ENCODE results near the gene CSNK2A3.

CSNK2A3 gene

GRCh38 chr11:11378184-11378940 lies 25.3 kb upstream of the CSNK2A3 start:
- DNase-seq, result no peak

GRCh38 chr11:11374358-11375148 lies 21.5 kb upstream of the CSNK2A3 start:
- no peak for DNase-seq

GRCh38 chr11:11373934-11374333 lies 20.9 kb upstream of the CSNK2A3 start:
- no peak for DNase-seq

- no peak for DNase-seq
Observed at GRCh38 chr11:11372461-11372860, 19.4 kb upstream of the CSNK2A3 start.

- no peak for DNase-seq
Observed at GRCh38 chr11:11370962-11371303, 17.9 kb upstream of the CSNK2A3 start.

- no peak for DNase-seq
Observed at GRCh38 chr11:11370255-11370961, 17.4 kb upstream of the CSNK2A3 start.

GRCh38 chr11:11366793-11367192 lies 13.7 kb upstream of the CSNK2A3 start:
- no peak for DNase-seq

GRCh38 chr11:11363674-11364073 lies 10.6 kb upstream of the CSNK2A3 start:
- no peak for DNase-seq

GRCh38 chr11:11359611-11360010 lies 6.6 kb upstream of the CSNK2A3 start:
- DNase-seq, result no peak

- no peak for DNase-seq
Observed at GRCh38 chr11:11356842-11357241, 3.8 kb upstream of the CSNK2A3 start.

- peak; percentile 32 for DNase-seq
Observed at GRCh38 chr11:11351851-11352250, 1.2 kb downstream of the CSNK2A3 start.

GRCh38 chr11:11351042-11351586 lies 1.9 kb downstream of the CSNK2A3 start:
- DNase-seq, result peak; percentile 18

- peak; percentile 73 for DNase-seq
Observed at GRCh38 chr11:11349870-11350337, 3.1 kb downstream of the CSNK2A3 start.

GRCh38 chr11:11349106-11349825 lies 3.8 kb downstream of the CSNK2A3 start:
- DNase-seq, result peak; percentile 59

GRCh38 chr11:11348303-11348702 lies 4.7 kb downstream of the CSNK2A3 start:
- DNase-seq, result no peak

- DNase-seq, result peak; percentile 70
Observed at GRCh38 chr11:11347592-11347991, 5.5 kb downstream of the CSNK2A3 start.

- DNase-seq, result no peak
Observed at GRCh38 chr11:11346303-11346702, 6.7 kb downstream of the CSNK2A3 start.

- DNase-seq, result no peak
Observed at GRCh38 chr11:11345099-11345498, 8.0 kb downstream of the CSNK2A3 start.

- no peak for DNase-seq
Observed at GRCh38 chr11:11344045-11344444, 9.0 kb downstream of the CSNK2A3 start.

GRCh38 chr11:11338304-11338703 lies 14.7 kb downstream of the CSNK2A3 start:
- no peak for DNase-seq

- DNase-seq, result no peak
Observed at GRCh38 chr11:11336664-11337063, 16.4 kb downstream of the CSNK2A3 start.

- no peak for DNase-seq
Observed at GRCh38 chr11:11335043-11335442, 18.0 kb downstream of the CSNK2A3 start.

GRCh38 chr11:11334607-11335006 lies 18.4 kb downstream of the CSNK2A3 start:
- no peak for DNase-seq

All from right forelimb (tissue), 1 donor.